Subcutaneous abdominal adipose tissue (tissue), 5 donors: ENCODE data around the gene MRPL53.
A peak's percentile ranks its signal among the peaks of the same experiment; 100 is the strongest.
"Not testable (repeated sequence)": the region's sequence is repeated elsewhere in the genome, so short reads cannot be mapped to it uniquely, and the experiment has no call there.

Experiments used
- H3K27ac ChIP-seq: one replicate; pipeline ENCODE4 v1.7.0; 2013; ENCODE audit warnings: low read depth, mild to moderate bottlenecking, inconsistent platforms, low read length, moderate library complexity
- H3K27me3 ChIP-seq, 5 donors: one replicate each; pipeline ENCODE4 v1.7.0; 2013; ENCODE audit warnings: low read length in 5 of 5, inconsistent platforms in 1 of 5; ENCODE audit not compliant: control insufficient read depth in 5 of 5, insufficient read depth in 4 of 5
- H3K36me3 ChIP-seq, 5 donors: one replicate each; pipeline ENCODE4 v1.7.0; 2013; ENCODE audit warnings: low read length in 5 of 5; ENCODE audit not compliant: control insufficient read depth in 5 of 5, insufficient read depth in 5 of 5
- H3K4me1 ChIP-seq, 5 donors: one replicate each; pipeline ENCODE4 v1.7.0; 2013; ENCODE audit warnings: low read length in 5 of 5, mild to moderate bottlenecking in 3 of 5, moderate library complexity in 1 of 5; ENCODE audit not compliant: control insufficient read depth in 5 of 5, insufficient read depth in 5 of 5
- H3K4me3 ChIP-seq, 5 donors: one replicate each; pipeline ENCODE4 v1.7.0; 2013; ENCODE audit warnings: low read length in 5 of 5, low read depth in 1 of 5
- H3K9ac ChIP-seq, 5 donors: one replicate each; pipeline ENCODE4 v1.7.0; 2013; ENCODE audit warnings: low read length in 5 of 5, mild to moderate bottlenecking in 4 of 5, moderate library complexity in 3 of 5
- H3K9me3 ChIP-seq, 5 donors: one replicate each; pipeline ENCODE4 v1.7.0; 2013; ENCODE audit warnings: low read length in 5 of 5; ENCODE audit not compliant: control insufficient read depth in 5 of 5
- donor health status: healthy.
- donor health status: healthy.
- donor health status: healthy.
- donor health status: healthy.
- donor health status: healthy.

The MRPL53 gene

GRCh38 chr2:74462054-74462785 is 10.3 kb downstream of the MRPL53 start:
- H3K9ac ChIP-seq: no peak overlapping the region
- H3K27ac ChIP-seq: no peak overlapping the region
- peaks cover 0 to 24% (median 21%) of the 10 kb centered on the region in 5 donors for H3K36me3 ChIP-seq

GRCh38 chr2:74461187-74462053 is 11.1 kb downstream of the MRPL53 start:
- Histone ChIP-seq H3K4me3 (no peak overlapping the region), H3K27me3 (no peaks in the 10 kb centered on the region), H3K4me1 (peaks cover 4 to 45% (median 38%) of the 10 kb centered on the region in 5 donors), H3K9ac (no peak overlapping the region), H3K27ac (no peak overlapping the region), H3K36me3 (peaks cover 0 to 24% (median 21%) of the 10 kb centered on the region in 5 donors), H3K9me3 (no peaks in the 10 kb centered on the region)

More at GRCh38 chr2:74462054-74462785, 10.3 kb downstream of the MRPL53 start:
- Histone ChIP-seq H3K9me3 (no peaks in the 10 kb centered on the region), H3K4me1 (peaks cover 4 to 37% (median 30%) of the 10 kb centered on the region in 5 donors), H3K27me3 (no peaks in the 10 kb centered on the region), H3K4me3 (no peak overlapping the region)

- peaks cover 0 to 24% (median 21%) of the 10 kb centered on the region in 5 donors for H3K36me3 ChIP-seq
- peaks cover 8 to 47% (median 40%) of the 10 kb centered on the region in 5 donors for H3K4me1 ChIP-seq
- H3K9me3 ChIP-seq, H3K4me3 ChIP-seq, H3K9ac ChIP-seq, H3K27ac ChIP-seq, H3K27me3 ChIP-seq: not testable (repeated sequence)
Observed at GRCh38 chr2:74460187-74460586, 12.3 kb downstream of the MRPL53 start.

GRCh38 chr2:74459503-74460118 is 12.9 kb downstream of the MRPL53 start:
- H3K9ac ChIP-seq, H3K4me3 ChIP-seq, H3K27ac ChIP-seq, H3K9me3 ChIP-seq, H3K27me3 ChIP-seq: not testable (repeated sequence)
- peaks cover 0 to 24% (median 21%) of the 10 kb centered on the region in 5 donors for H3K36me3 ChIP-seq
- H3K4me1 ChIP-seq: peaks cover 11 to 46% (median 41%) of the 10 kb centered on the region in 5 donors

- Histone ChIP-seq H3K27ac (peak overlapping the region; percentile 49), H3K9me3 (no peaks in the 10 kb centered on the region), H3K9ac (peak overlapping the region in 4 of 5 donors; percentile 46 to 78 (median 68)), H3K4me3 (peak overlapping the region; percentile 76 to 97 (median 86)), H3K36me3 (peaks cover 0 to 24% (median 21%) of the 10 kb centered on the region in 5 donors), H3K4me1 (peaks cover 11 to 44% (median 39%) of the 10 kb centered on the region in 5 donors), H3K27me3 (no peaks in the 10 kb centered on the region)
Observed at GRCh38 chr2:74458938-74459363, 13.5 kb downstream of the MRPL53 start.

- H3K27ac ChIP-seq: peak within 1 kb of the TSS; percentile 97
Observed at GRCh38 chr2:74458132-74458937, 14.1 kb downstream of the MRPL53 start, which contains the start of gene WBP1. Gene WBP1 (plus strand): TSS chr2:74458438. CDS start chr2:74458603, 165 bp downstream.

GRCh38 chr2:74457549-74458131 is 14.8 kb downstream of the MRPL53 start:
- Histone ChIP-seq H3K36me3 (peaks cover 0 to 18% (median 17%) of the 10 kb centered on the region in 5 donors), H3K9me3 (no peaks in the 10 kb centered on the region), H3K4me1 (peaks cover 11 to 44% (median 39%) of the 10 kb centered on the region in 5 donors), H3K27ac (peak overlapping the region; percentile 97), H3K9ac (peak overlapping the region; percentile 68 to 89 (median 86)), H3K27me3 (no peaks in the 10 kb centered on the region), H3K4me3 (peak overlapping the region; percentile 83 to 91 (median 86))

More at GRCh38 chr2:74458132-74458937, 14.1 kb downstream of the MRPL53 start, which contains the start of gene WBP1:
- H3K4me1 ChIP-seq: peaks cover 11 to 44% (median 39%) of the 10 kb centered on the region in 5 donors
- H3K27me3 ChIP-seq: no peaks in the 10 kb centered on the region
- no peaks in the 10 kb centered on the region for H3K9me3 ChIP-seq
- peak within 1 kb of the TSS; percentile 68 to 89 (median 86) for H3K9ac ChIP-seq
- peak within 1 kb of the TSS; percentile 83 to 97 (median 86) for H3K4me3 ChIP-seq
- peaks cover 0 to 24% (median 21%) of the 10 kb centered on the region in 5 donors for H3K36me3 ChIP-seq

- peaks cover 0 to 13% (median 12%) of the 10 kb centered on the region in 5 donors for H3K36me3 ChIP-seq
- no peaks in the 10 kb centered on the region for H3K27me3 ChIP-seq
- H3K9ac ChIP-seq: peak overlapping the region in 4 of 5 donors; percentile 38 to 68 (median 53)
- H3K9me3 ChIP-seq: no peaks in the 10 kb centered on the region
- H3K4me3 ChIP-seq: peak overlapping the region; percentile 68 to 88 (median 86)
- peak overlapping the region; percentile 97 for H3K27ac ChIP-seq
- H3K4me1 ChIP-seq: peaks cover 11 to 44% (median 39%) of the 10 kb centered on the region in 5 donors
Observed at GRCh38 chr2:74457129-74457548, 15.3 kb downstream of the MRPL53 start.
